GM18858 (cell line): ENCODE measurements around the gene PDGFRA.
"Not testable (repeated sequence)": the region's sequence is repeated elsewhere in the genome, so short reads cannot be mapped to it uniquely, and the experiment has no call there.

Source experiments
- ATAC-seq: cut with Tn5 transposase; IDR thresholded peaks from one replicate; pipeline ENCODE4 v1.9.1; 2021; ENCODE audit not compliant: unreplicated experiment

Gene PDGFRA

GRCh38 chr4:54227256-54228055 is 1.6 kb upstream of the PDGFRA start:
- no peak for ATAC-seq

DNA sequence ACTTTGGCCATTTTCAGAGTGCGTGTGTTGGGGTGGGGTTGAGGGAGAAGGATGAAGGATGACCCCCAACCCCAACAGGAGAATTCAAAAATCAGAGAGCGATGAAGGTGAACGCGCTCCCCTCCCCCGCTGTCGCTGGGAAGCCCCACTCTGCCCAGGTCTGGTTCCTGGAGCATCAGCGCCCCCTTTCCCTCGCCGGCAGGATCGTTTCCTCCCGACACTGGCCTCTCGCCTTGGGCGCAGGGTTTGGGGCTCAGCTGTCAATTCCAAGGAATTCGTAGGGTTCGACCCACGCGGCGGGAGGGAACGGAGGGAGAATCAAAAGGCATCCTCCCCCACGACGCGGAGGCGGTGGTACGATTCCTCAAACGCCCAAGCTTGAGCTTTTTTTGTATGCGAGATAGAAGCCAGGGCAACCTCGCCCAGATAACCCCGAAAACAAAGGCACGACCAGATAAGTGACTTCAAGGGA is 1.0 kb upstream of the PDGFRA start:
- no peak for ATAC-seq

DNA sequence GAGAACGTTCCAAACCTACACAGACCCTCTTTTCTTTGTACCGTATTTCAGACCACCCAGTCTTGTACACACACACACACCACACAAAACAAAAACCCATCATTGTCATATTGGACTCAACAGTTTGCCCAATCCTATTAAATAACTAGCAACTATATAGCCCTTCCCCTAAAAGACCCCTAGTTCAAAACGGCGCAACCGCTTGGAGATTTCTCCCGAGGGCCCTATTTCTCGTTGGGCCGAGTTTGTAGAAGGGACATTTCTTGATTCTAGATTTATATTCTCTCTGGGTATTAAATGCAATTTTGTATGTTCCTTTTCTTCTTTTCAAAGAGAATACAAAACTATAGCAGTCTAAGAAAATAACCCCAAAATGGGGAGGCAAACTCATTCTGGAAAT is 547 bp upstream of the PDGFRA start:
- no peak for ATAC-seq

DNA sequence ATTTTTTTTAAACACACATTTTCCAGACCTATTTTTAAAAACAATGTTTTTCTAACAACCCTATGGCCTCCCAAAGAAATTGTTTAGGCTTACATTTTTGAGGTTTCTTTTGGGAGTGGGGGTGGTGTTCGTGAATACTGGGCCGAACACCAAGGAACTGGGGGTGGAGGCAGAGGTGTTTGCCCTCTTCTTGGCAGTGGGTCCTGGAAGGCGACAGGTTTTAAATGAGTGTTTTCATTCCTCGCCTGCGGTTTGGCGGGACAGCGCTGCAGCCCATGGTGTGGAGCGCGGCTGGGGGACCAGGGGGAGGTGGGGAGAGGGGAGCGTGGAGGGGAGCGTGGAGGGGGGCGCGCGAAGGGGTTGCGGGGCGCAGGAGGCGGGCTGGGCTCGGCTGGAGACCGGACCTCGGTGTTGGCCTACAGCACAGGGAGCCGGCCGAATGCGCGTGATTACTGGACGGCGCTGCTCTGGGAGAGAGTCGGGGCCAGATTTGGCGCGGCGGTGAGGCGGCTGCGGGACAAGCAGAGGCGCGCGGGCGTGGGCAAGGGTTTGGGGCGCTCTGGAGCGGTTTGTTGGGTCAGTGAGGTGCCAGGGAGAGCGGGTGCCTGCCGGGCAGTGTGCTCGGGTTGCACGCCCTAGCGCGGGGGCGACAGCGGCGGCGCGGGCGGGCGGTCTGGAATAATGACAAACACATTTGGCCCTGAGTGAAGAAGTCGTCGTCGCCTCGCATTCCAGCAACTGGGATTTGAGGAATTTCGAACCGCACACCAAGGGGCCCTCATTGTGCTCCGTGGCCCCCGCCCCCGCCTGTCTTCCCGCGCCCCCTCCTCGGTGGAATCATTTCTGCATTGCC is 764 bp downstream of the PDGFRA start:
- no peak for ATAC-seq

- ATAC-seq, result no peak
These were observed 1.7 kb downstream of the PDGFRA start for GRCh38 chr4:54230484-54231418.

- no peak for ATAC-seq
These were observed 2.3 kb downstream of the PDGFRA start for GRCh38 chr4:54231419-54231767.

DNA sequence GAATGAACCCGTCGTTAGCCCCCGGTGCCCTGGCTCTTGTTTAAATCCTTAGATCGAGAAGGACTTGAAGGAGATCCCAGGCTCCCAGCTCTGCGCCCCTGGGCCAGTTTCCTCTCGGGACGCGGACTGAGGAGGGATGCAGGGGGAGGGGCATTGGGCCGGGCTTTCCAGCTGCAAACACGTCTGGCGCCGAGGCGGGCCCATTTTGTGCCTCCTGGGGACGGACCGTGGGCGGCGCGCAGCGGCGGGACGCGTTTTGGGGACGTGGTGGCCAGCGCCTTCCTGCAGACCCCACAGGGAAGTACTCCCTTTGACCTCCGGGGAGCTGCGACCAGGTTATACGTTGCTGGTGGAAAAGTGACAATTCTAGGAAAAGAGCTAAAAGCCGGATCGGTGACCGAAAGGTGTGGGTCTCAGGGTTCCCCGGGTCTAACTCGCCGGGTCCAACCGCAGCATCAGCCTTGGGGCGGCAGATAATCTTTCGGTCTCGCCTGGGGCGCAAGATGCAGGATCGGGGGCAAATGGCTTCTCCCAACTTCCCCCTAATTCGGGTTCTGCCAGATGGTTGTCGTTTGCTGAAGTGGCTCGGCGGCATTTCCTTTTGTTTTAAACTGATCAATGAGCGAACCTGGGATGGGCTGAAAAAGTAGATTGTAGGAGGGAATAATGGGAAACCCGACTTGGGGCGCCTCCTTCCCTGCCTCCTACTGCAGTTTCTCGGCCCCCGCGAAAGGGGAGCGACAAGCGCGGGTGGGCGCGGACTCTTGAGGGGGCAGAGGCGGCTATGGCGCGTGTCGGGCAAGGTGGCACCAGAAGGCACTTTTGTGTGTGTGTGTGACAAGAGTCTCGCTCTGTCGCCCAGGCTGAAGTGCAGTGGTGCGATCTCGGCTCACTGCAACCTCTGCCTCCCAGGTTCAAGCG is 2.9 kb downstream of the PDGFRA start:
- ATAC-seq, result no peak

DNA sequence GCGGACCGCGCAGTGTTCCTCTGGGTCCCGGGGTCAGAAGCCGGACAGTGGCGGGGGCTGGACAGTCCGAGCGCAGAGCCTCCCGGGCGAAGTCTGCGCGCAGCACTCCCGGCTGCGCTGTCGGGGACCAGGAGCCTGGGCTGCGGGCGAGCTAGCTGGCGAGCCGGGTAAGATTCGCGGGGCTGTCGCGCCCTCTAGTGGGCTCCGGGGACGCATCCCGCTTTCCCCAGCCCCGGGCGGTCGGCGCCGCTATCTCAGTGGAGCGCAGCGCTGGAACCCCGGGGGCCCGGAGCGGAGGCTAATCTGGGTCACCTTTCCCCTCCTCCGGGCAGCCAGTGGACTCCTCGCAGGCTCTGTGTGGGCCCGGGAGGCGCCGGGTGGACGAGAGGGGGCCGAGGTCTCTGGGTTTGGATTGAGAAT is 4.2 kb downstream of the PDGFRA start:
- peak; percentile 82 for ATAC-seq

DNA sequence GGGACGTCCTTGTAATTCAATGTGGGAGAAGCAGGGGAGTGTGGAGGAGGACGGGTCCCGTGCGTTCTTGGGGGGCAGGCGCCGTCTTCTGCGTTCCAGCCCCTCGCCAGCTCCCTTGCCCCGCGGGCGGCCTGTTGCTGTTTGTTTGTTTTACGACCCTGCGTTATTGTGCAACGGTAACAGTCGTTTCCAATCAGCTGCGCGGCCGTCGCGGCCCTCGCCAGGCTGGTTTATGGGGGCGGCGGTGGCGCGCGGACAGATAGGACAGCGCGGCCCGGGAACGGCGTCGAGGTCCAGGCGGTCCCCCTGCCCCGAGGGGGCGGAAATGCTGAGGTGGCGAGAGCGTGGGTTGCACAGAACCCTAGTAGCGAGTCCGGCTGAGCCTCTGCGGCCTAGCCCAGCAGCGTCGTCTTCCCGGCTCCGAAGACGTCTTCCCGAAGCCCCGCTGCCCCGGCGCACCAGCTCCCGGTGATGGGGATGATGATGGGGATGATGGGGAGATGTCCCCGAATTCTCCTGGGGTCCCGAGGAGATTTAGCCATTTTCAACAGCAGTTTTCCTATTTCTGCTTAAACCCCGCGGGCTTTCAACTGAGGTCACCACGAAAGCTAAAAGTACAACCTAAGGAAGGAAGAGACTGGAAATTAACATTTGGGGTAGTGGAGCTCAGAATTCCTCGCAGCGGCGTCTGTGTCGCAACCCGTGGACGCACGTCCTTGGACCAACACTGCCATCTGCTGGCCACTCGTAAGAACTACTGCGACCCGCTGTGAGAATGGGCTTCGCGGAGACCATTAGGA is 4.8 kb downstream of the PDGFRA start:
- ATAC-seq, result no peak

DNA sequence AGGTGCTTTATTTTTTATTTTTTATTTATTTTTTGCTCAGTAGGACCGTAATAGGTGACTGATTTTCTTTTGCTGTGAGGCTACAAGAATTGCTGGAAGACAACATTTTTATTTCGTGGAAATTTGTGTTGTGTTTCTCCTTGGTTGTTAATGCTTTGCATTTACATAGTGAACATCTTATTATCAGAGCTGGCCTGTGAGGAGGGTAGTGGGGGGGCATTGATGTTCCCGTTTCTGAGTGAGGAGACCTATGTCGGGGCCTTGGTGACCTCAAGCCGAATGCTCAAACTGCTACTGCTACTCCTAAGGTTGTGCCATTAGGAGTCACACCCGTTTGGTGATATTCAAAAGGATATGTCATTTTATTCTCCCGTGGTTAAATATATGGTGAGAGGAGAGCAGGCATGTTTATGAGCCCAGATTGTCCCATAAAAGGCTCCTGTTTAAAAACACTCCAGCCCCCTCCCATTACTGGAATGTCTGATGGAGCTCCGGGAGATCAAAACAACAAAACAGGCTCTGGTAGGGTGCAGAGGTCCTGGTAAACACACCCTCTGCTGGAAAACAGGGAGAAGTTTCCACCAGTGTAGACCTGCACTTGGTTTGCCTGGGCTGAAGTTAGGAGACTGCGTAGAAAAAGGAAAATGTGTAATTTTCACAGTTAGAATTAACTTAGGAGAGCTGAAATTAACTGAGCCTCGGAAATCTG is 5.6 kb downstream of the PDGFRA start:
- ATAC-seq, result no peak

- ATAC-seq, result not testable (repeated sequence)
These were observed 7.2 kb downstream of the PDGFRA start for GRCh38 chr4:54236316-54236715.

GRCh38 chr4:54237770-54238169 is 8.7 kb downstream of the PDGFRA start:
- ATAC-seq, result no peak

DNA sequence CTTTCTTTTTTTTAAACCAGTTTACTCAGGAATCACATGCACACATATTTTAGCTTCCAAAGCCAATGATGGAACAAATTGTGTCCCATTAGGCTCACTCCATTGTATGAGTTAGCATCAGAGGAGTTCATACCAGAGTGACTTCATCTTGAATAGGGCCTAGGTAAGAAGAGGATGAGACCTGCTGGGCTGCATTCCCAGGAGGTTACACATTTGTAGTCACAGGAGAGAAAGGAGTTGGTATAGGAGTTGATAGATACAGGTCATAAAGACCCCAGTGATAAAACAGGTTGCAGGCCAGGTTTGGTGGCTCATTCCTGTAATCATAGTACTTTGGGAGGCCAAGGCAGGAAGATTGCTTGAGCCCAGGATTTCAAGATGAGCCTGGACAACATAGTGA is 9.3 kb downstream of the PDGFRA start:
- ATAC-seq, result no peak

DNA sequence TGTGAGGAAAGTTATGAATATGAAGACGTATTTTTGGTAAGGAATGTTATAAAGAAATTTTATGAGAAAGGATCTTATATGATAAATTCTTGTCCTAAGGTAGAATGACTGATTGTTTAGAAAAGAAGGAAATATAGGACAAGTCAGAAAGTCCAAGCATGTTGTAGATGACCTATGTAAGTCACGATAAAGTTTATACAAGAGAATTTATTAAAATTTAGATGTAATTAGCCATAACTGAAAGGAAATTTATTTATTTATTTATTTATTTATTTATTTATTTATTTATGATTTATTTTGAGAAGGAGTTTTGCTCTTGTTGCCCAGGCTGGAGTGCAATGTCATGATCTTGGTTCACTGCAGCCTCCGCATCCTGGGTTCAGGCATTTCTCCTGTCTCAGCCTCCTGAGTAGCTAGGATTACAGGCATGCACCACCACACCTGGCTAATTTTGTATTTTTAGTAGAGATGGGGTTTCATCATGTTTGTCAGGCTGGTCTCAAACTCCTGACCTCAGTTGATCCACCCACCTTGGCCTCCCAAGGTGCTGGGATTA is 12.3 kb downstream of the PDGFRA start:
- ATAC-seq, result not testable (repeated sequence)

GRCh38 chr4:54243541-54243940 is 14.4 kb downstream of the PDGFRA start:
- ATAC-seq, result not testable (repeated sequence)

DNA sequence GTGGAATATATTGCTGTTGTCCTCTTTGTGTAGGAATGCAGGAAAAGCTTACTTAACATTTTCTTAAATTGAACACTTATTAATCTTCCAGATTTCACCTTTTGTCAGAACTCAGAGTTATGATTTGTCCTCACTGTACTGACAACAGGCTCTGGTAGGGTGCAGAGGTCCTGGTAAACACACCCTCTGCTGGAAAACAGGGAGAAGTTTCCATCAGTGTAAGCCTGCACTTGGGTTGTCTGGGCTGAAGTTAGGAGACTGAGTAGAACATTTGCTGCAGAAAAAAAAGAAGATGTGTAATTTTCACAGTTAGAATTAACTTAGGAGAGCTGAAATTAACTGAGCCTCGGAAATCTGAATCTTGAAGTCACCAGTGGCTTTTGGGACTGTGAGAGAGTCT is 23.2 kb downstream of the PDGFRA start:
- ATAC-seq, result not testable (repeated sequence)

DNA sequence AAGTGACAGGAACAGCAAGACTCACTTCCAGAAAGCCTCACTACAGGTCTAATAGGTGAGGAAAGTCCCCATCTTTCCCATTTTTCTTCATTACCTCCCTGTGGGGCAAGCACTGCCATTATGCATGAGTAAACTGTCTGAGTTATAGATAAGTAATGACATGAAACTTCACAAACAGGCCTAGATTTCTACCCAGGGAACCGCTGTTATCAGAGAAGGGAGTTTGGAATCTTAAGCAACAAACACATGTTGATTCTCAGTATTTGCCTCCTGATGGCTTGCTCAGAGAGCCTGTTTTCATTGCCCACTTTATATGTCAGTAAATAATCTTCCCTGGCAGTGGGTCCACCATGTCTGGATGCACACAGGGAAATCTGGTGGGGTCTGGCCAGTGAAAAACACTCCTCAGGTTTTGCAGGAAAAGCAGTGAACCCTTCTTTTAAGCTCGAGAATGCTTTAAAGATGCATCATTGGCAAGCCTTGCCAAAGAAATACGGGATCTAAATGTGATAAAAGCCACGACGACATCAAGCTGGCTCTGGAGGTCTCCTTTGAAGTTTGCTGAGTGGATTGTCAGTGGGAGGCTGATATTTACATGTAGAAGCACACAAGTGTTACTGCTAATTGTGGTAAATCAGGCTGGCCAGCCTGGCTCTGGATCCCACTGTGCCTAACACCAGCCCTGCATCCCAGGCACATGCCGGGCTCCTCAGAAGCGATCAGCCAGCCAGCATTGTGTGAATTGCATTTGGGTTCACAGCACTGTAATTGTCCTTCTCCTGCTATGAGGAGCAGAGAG is 25.2 kb downstream of the PDGFRA start:
- ATAC-seq, result no peak

DNA sequence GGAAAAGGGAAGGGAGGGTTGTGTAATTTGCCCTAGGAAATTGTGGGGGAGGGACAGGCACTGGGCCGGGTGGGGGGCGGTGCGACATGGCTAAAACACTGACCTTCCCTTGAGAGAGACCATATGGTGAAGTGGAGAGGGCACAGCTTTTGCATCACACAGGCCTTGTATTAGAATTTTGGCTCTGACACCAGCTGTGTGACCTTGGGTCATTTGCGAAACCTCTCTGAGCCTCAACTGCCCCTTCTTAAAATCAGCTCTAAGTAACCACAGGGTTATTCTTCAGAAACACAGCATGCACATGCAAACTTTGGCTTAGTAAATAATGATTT is 25.8 kb downstream of the PDGFRA start:
- no peak for ATAC-seq
